Measurements from ENCODE around the gene EIF4G1. TPM values are rescaled to one million over a fixed set of nuclear protein-coding genes. Genes with fewer than 3 reads are reported as not detected.

EIF4G1 gene
- total RNA-seq, 4 donors from 2014 or later = 233 to 431 (median 300) TPM

DNA sequence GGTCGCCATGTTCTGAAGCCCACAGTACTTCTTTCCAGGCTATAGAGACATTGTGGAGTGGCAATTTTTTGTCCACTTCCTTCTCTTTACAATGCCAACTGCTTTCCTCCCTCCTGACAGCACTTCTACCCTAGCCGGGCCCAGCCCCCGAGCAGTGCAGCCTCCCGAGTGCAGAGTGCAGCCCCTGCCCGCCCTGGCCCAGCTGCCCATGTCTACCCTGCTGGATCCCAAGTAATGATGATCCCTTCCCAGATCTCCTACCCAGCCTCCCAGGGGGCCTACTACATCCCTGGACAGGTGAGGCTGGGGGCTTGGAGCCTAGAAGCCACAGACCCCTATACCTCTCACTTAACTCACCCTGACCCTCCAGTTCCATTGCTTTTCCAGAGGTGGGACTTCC is 2.8 kb downstream of the EIF4G1 start:
- ATAC-seq = no peak
- H3K4me3 ChIP-seq = peak overlapping the region in 1 of 2 donors; percentile 86
- TF ChIP-seq POLR2AphosphoS5 (IDR thresholded peaks at IDR 0.05) (no peak), EP300 (IDR thresholded peaks at IDR 0.05) (no peak), POLR2A (IDR thresholded peaks at IDR 0.05) (no peak)
- TF ChIP-seq, protein P1, sequence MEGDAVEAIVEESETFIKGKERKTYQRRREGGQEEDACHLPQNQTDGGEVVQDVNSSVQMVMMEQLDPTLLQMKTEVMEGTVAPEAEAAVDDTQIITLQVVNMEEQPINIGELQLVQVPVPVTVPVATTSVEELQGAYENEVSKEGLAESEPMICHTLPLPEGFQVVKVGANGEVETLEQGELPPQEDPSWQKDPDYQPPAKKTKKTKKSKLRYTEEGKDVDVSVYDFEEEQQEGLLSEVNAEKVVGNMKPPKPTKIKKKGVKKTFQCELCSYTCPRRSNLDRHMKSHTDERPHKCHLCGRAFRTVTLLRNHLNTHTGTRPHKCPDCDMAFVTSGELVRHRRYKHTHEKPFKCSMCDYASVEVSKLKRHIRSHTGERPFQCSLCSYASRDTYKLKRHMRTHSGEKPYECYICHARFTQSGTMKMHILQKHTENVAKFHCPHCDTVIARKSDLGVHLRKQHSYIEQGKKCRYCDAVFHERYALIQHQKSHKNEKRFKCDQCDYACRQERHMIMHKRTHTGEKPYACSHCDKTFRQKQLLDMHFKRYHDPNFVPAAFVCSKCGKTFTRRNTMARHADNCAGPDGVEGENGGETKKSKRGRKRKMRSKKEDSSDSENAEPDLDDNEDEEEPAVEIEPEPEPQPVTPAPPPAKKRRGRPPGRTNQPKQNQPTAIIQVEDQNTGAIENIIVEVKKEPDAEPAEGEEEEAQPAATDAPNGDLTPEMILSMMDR (IDR thresholded peaks at IDR 0.05) = no peak
- 55 to 71% methylated on average over 1 to 5 of the region's 5 CpGs for WGBS, 2 donors (ENCODE audit: low coverage in 1 of 2)
- H3K27ac ChIP-seq = peak overlapping the region in 3 of 4 donors; percentile 93 to 100 (median 99)
- H3K27me3 ChIP-seq = no peaks in the 10 kb centered on the region
- H3K4me1 ChIP-seq = peaks cover 3 to 76% (median 51%) of the 10 kb centered on the region in 3 donors
- no peaks in the 10 kb centered on the region for H3K9me3 ChIP-seq
- peaks cover 0 to 41% of the 10 kb centered on the region in 2 donors for H3K36me3 ChIP-seq

- ATAC-seq = peak; percentile 94
- Histone ChIP-seq H3K4me3 (peak overlapping the region in 1 of 2 donors; percentile 46), H3K4me1 (peaks cover 3 to 89% (median 48%) of the 10 kb centered on the region in 3 donors), H3K36me3 (peaks cover 0 to 70% of the 10 kb centered on the region in 2 donors), H3K27me3 (no peaks in the 10 kb centered on the region), H3K27ac (peak overlapping the region; percentile 80 to 99 (median 94)), H3K9me3 (no peaks in the 10 kb centered on the region)
- WGBS, 2 donors (ENCODE audit: low coverage in 1 of 2) = 0% methylated on average over 2 of the region's 4 CpGs; no CpG with 5 or more reads in 1 of the 2 donors
- TF ChIP-seq POLR2AphosphoS5 (IDR thresholded peaks at IDR 0.05) = peak; percentile 87
- TF ChIP-seq, protein P1 (IDR thresholded peaks at IDR 0.05) = peak in 1 of 4 experiments; percentile 33
- TF ChIP-seq EP300 (IDR thresholded peaks at IDR 0.05) = no peak
- TF ChIP-seq POLR2A (IDR thresholded peaks at IDR 0.05) = no peak
These were observed 5.7 kb downstream of the EIF4G1 start for GRCh38 chr3:184320104-184320445.

GRCh38 chr3:184321666-184322065 is 7.3 kb downstream of the EIF4G1 start:
- WGBS, 2 donors (ENCODE audit: low coverage in 1 of 2) = 40% methylated on average over 1 of the region's 5 CpGs; no CpG with 5 or more reads in 1 of the 2 donors
- Histone ChIP-seq H3K4me1 (peaks cover 3 to 76% (median 41%) of the 10 kb centered on the region in 3 donors), H3K27ac (peak overlapping the region in 3 of 4 donors; percentile 93 to 99 (median 94)), H3K36me3 (peaks cover 9 to 86% of the 10 kb centered on the region in 2 donors), H3K4me3 (no peak overlapping the region), H3K27me3 (no peaks in the 10 kb centered on the region), H3K9me3 (no peaks in the 10 kb centered on the region)
- no peak for ATAC-seq
- TF ChIP-seq, protein P1 (IDR thresholded peaks at IDR 0.05) = no peak
- no peak for TF ChIP-seq POLR2AphosphoS5 (IDR thresholded peaks at IDR 0.05)
- TF ChIP-seq EP300 (IDR thresholded peaks at IDR 0.05) = no peak
- no peak for TF ChIP-seq POLR2A (IDR thresholded peaks at IDR 0.05)

DNA sequence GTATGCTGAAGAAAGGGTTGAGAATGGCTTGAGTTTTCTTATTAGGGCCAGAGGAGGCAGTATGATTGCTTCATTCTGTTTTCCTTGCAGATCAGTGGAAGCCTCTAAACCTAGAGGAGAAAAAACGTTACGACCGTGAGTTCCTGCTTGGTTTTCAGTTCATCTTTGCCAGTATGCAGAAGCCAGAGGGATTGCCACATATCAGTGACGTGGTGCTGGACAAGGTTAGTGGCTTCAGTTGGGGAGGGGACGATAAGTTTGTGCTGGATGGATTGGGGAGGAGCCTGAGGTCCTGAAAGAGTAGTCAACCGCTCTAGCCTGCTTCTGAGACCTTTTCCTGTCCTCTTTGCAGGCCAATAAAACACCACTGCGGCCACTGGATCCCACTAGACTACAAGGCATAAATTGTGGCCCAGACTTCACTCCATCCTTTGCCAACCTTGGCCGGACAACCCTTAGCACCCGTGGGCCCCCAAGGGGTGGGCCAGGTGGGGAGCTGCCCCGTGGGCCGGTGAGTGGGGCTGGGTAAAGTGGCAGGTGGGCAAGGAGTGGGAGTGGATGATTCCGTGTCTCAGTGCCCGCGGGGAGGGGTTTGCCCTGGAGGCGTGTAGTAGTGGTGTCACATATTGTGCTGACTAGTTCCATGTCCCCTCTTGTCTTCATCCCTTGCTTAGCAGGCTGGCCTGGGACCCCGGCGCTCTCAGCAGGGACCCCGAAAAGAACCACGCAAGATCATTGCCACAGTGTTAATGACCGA is 8.5 kb downstream of the EIF4G1 start:
- H3K27ac ChIP-seq = peak overlapping the region in 3 of 4 donors; percentile 93 to 99 (median 94)
- peaks cover 19 to 86% of the 10 kb centered on the region in 2 donors for H3K36me3 ChIP-seq
- H3K4me3 ChIP-seq = no peak overlapping the region
- H3K9me3 ChIP-seq = no peaks in the 10 kb centered on the region
- 61 to 80% methylated on average over 4 to 6 of the region's 20 CpGs for WGBS, 2 donors (ENCODE audit: low coverage in 1 of 2)
- H3K4me1 ChIP-seq = peaks cover 3 to 64% (median 33%) of the 10 kb centered on the region in 3 donors
- no peaks in the 10 kb centered on the region for H3K27me3 ChIP-seq
- no peak for TF ChIP-seq POLR2AphosphoS5 (IDR thresholded peaks at IDR 0.05)
- TF ChIP-seq POLR2A (IDR thresholded peaks at IDR 0.05) = no peak
- no peak for TF ChIP-seq EP300 (IDR thresholded peaks at IDR 0.05)
- TF ChIP-seq, protein P1 (IDR thresholded peaks at IDR 0.05) = no peak
- ATAC-seq = peak; percentile 40

Data from gastroesophageal sphincter (tissue), 4 donors.